K562 (cell line): ENCODE results near the gene ADIG. TPM values are rescaled to one million over a fixed set of nuclear protein-coding genes. Genes with fewer than 3 reads are reported as not detected.

Source experiments
- ATAC-seq: fragments of 200-7000 bp; cut with Tn5 transposase; 3 replicates; pipeline ENCODE4 v1.9.1; 2020; ENCODE audit warnings: moderate library complexity
- BruUV-seq: library from RNA; stranded (reverse); fragments of 400-500 nt; replicated peaks from 2 replicates; lab custom pipeline; 2021; lab: Mats Ljungman, UMichigan
- CTCF ChIA-PET: fragments of 300-600 bp; formaldehyde crosslinking; extraction: SDS; loops from one replicate; lab custom pipeline; 2021; ENCODE audit warnings: low intra/inter-chr PET ratio; lab: Yijun Ruan, JAX
- POLR2A ChIA-PET: fragments of 300-600, 350-650 bp; sonication (Branson Sonifier 250); formaldehyde crosslinking; extraction: SDS; loops from one replicate; lab custom pipeline; 2021; ENCODE audit warnings: antibody characterized with exemption, inconsistent platforms; lab: Yijun Ruan, JAX
- DNase-seq, 4 experiments: peaks; one replicate each; pipeline versions ENCODE4 v3.0.0 to v3.0.0-alpha.2; 2011 to 2018; ENCODE audit warnings: low spot score in 3 of 4, mixed read lengths in 3 of 4; ENCODE audit errors: extremely low read depth in 1 of 4
- FAIRE-seq: peaks from 2 replicates; lab custom pipeline; 2011; peaks lifted over from hg19 to GRCh38; lab: Jason Lieb, UNC
- H2AFZ ChIP-seq: 2 replicates; pipeline ENCODE4 v1.6.0; 2011; ENCODE audit warnings: low read depth, low read length, control low read depth, inconsistent platforms
- H3K27ac ChIP-seq: fragments of 200-600 bp; 3 replicates; pipeline ENCODE4 v1.8.0; 2011; ENCODE audit warnings: low read depth, mild to moderate bottlenecking, control low read depth, inconsistent platforms, low read length, moderate library complexity, mixed read lengths; ENCODE audit errors: extremely low read depth
- H3K27me3 ChIP-seq, 2 experiments: fragments of 300-600 bp in 1 of 2; 2 replicates in 1 of 2; 3 replicates in 1 of 2; pipeline versions ENCODE4 v1.6.0 to v1.8.0; 2011; ENCODE audit warnings: inconsistent platforms in 2 of 2, low read length in 2 of 2, mild to moderate bottlenecking in 1 of 2, mixed read lengths in 1 of 2, moderate library complexity in 1 of 2; ENCODE audit not compliant: control insufficient read depth in 2 of 2, insufficient read depth in 2 of 2
- H3K36me3 ChIP-seq: fragments of 300-600 bp; 3 replicates; pipeline ENCODE4 v1.8.0; 2011; ENCODE audit warnings: mild to moderate bottlenecking, low read length, inconsistent platforms; ENCODE audit not compliant: control insufficient read depth, insufficient read depth
- H3K4me1 ChIP-seq, 2 experiments: fragments of 200-600 bp in 1 of 2; replicated peaks in 1 of 2; 2 replicates in 1 of 2; 3 replicates in 1 of 2; pipeline versions ENCODE4 v1.5.1 to v1.8.0; 2011; ENCODE audit warnings: inconsistent platforms in 2 of 2, low read length in 2 of 2, mild to moderate bottlenecking in 1 of 2, mixed read lengths in 1 of 2, moderate library complexity in 1 of 2; ENCODE audit not compliant: control insufficient read depth in 2 of 2, insufficient read depth in 2 of 2
- H3K4me2 ChIP-seq: 2 replicates; pipeline ENCODE4 v1.6.1; 2011; ENCODE audit warnings: low read length, control low read depth, inconsistent platforms, mixed read lengths; ENCODE audit not compliant: insufficient read depth
- H3K4me3 ChIP-seq: fragments of 200-600 bp; sonication (generic), shearing (Covaris generic); 2 replicates; pipeline ENCODE4 v1.5.1; 2016; ENCODE audit warnings: control low read depth, inconsistent platforms
- H3K79me2 ChIP-seq: fragments of 200-600 bp; 3 replicates; pipeline ENCODE4 v1.8.0; 2011; ENCODE audit warnings: low read length, inconsistent platforms; ENCODE audit not compliant: control insufficient read depth, insufficient read depth
- H3K9ac ChIP-seq, 2 experiments: 2 replicates each; pipeline versions ENCODE4 v1.6.0 to v1.6.1; 2011; ENCODE audit warnings: low read depth in 2 of 2, low read length in 2 of 2, control low read depth in 1 of 2, inconsistent platforms in 1 of 2, mild to moderate bottlenecking in 1 of 2, mixed read lengths in 1 of 2; ENCODE audit not compliant: insufficient read depth in 1 of 2
- H3K9me1 ChIP-seq: one replicate; pipeline ENCODE4 v1.6.0; 2011; ENCODE audit warnings: inconsistent platforms, mild to moderate bottlenecking, low read length, moderate library complexity; ENCODE audit not compliant: control insufficient read depth, insufficient read depth
- H3K9me3 ChIP-seq: replicated peaks from 2 replicates; pipeline ENCODE4 v1.5.1; 2011; ENCODE audit warnings: low read depth, low read length, inconsistent platforms; ENCODE audit not compliant: control insufficient read depth, insufficient read depth
- H4K20me1 ChIP-seq: replicated peaks from 2 replicates; pipeline ENCODE4 v1.6.1; 2011; ENCODE audit warnings: low read length, inconsistent platforms, mixed read lengths; ENCODE audit not compliant: control insufficient read depth, insufficient read depth
- FOXK1 ChIP-seq: sonication (generic); formaldehyde crosslinking; IDR thresholded peaks from 2 replicates; pipeline ENCODE4 v1.8.0; 2022; ENCODE audit warnings: missing genetic modification reagents, mild to moderate bottlenecking, borderline replicate concordance
- HOMEZ ChIP-seq: fragments of 250-450 bp; sonication (Bioruptor Pico); IDR thresholded peaks from 2 replicates; pipeline ENCODE4 v1.4.0; 2020; ENCODE audit warnings: mild to moderate bottlenecking, moderate library complexity
- MAX ChIP-seq: sonication (generic); formaldehyde crosslinking; IDR thresholded peaks from 2 replicates; pipeline ENCODE4 v1.9.0; 2022; ENCODE audit warnings: mild to moderate bottlenecking, missing genetic modification reagents
- SAFB ChIP-seq: fragments of 200-400 bp; formaldehyde crosslinking; IDR thresholded peaks from 2 replicates; pipeline ENCODE4 v1.6.1; 2017; ENCODE audit warnings: low read depth, low read length, borderline replicate concordance
- SIRT6 ChIP-seq: IDR thresholded peaks from one replicate; pipeline ENCODE4 v1.6.1; 2012; ENCODE audit warnings: low read depth, mild to moderate bottlenecking, control low read depth, inconsistent platforms, low read length, moderate library complexity
- ZBTB40 ChIP-seq, 2 experiments: fragments of 450-650 bp in 1 of 2; sonication (generic) in 1 of 2; formaldehyde crosslinking in 1 of 2; IDR thresholded peaks; 2 replicates each; pipeline versions ENCODE4 v1.7.1 to v1.9.0; 2016 to 2022; ENCODE audit warnings: inconsistent platforms in 1 of 2, mild to moderate bottlenecking in 1 of 2, missing genetic modification reagents in 1 of 2
- ZNF586 ChIP-seq: fragments of 450-650 bp; formaldehyde crosslinking; conservative IDR thresholded peaks from 2 replicates; pipeline ENCODE4 v1.4.0; 2020; ENCODE audit warnings: mild to moderate bottlenecking, moderate library complexity
- WGBS: fragments of 100-300 bp; shearing (Covaris generic); methylation state at CpG from one replicate; pipeline ENCODE4 v1.1.6; 2016; ENCODE audit warnings: low coverage, mixed read lengths; ENCODE audit not compliant: insufficient coverage; ENCODE audit errors: missing lambda C conversion rate; 5-methylcytosine and 5-hydroxymethylcytosine counted together
- in situ Hi-C: fragments of 300-500 bp; cut with MboI; formaldehyde crosslinking; loops from 4 replicates; pipeline ENCODE4 v1.15.0; 2018; ENCODE audit warnings: inconsistent platforms, mixed read lengths
- intact Hi-C: fragments of 100-400 bp; cut with micrococcal nuclease; formaldehyde crosslinking; loops from 2 replicates; pipeline ENCODE4 v1.14.2; 2022
- polyA plus RNA-seq, 8 experiments: library from polyadenylated mRNA; depleted of rRNA in 4 of 8; stranded (reverse) in 5 of 8; unstranded in 3 of 8; fragments of >200 nt; fragmentation: Nextera tagmentation in 2 of 8; fragmentation: Illumina TruSeq in 1 of 8; extraction: Ambion mirVana in 2 of 8; extraction: Trizol in 1 of 8; gene quantifications; 2 replicates each; pipeline versions ENCODE4 v1.2.1 to v1.2.3, GENCODE V29; 2011 to 2014; ENCODE audit warnings: inconsistent platforms in 1 of 8, missing spikeins in 1 of 8
- total RNA-seq, 7 experiments: library from RNA; depleted of rRNA in 6 of 7; stranded (reverse); fragments of >200 nt in 6 of 7; fragmentation: Illumina TruSeq in 2 of 7; extraction: Trizol in 2 of 7; gene quantifications; 2 replicates each; pipeline versions ENCODE4 v1.2.1 to v1.2.3, GENCODE V29; 2011 to 2021; ENCODE audit warnings: low replicate concordance in 1 of 7
- TF ChIP-seq, protein P1 (sequence below): fragments of 450-650 bp; IDR thresholded peaks from one replicate; pipeline ENCODE4 v1.6.1; 2018; ENCODE audit warnings: mild to moderate bottlenecking, moderate library complexity; ENCODE audit not compliant: partially characterized antibody

Gene ADIG
- total and polyA plus RNA-seq, 9 of the 15 experiments (the other 6 are each of a cell fraction or from before 2014, with no cell fraction given), result not detected

GRCh38 chr20:38534756-38535155 is 46.2 kb upstream of the ADIG start (continued):
- TF ChIP-seq, protein P1, sequence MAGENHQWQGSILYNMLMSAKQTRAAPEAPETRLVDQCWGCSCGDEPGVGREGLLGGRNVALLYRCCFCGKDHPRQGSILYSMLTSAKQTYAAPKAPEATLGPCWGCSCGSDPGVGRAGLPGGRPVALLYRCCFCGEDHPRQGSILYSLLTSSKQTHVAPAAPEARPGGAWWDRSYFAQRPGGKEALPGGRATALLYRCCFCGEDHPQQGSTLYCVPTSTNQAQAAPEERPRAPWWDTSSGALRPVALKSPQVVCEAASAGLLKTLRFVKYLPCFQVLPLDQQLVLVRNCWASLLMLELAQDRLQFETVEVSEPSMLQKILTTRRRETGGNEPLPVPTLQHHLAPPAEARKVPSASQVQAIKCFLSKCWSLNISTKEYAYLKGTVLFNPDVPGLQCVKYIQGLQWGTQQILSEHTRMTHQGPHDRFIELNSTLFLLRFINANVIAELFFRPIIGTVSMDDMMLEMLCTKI, result no peak
- no peak for TF ChIP-seq MAX (CRISPR knock-in tag)
- no peak for TF ChIP-seq FOXK1 (CRISPR knock-in tag)
- TF ChIP-seq, all 486 proteins: peak for 0

DNA sequence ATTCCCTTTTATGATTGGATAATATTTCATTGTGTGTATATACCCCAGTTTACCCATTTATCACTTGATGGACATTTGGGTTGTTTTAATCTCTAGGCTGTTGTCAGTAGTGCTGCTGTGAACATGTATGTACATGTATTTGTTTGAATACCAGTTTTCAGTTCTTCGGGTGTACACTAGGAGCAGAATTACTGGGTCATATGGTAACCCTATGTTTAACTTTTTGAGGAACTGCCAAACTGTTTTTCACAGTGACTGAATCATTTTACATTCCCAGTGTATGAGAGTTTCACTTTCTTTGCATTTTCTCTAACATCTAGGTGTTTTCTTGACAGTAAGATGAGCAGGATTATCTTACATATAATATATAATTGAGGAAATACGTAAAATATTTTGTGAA is 44.7 kb upstream of the ADIG start:
- no peak overlapping the region for H3K9ac ChIP-seq
- H3K27me3 ChIP-seq, result no peaks in the 10 kb centered on the region
- no peaks in the 10 kb centered on the region for H3K79me2 ChIP-seq
- DNase-seq, result no peak
- H3K4me1 ChIP-seq, result no peaks in the 10 kb centered on the region
- H3K4me3 ChIP-seq, result no peak overlapping the region
- H4K20me1 ChIP-seq, result no peaks in the 10 kb centered on the region
- ATAC-seq, result no peak
- FAIRE-seq, result no peak
- CTCF ChIA-PET, result no interaction called here
- BruUV-seq, result no TSS peak
- no peaks in the 10 kb centered on the region for H3K9me1 ChIP-seq
- H3K36me3 ChIP-seq, result peaks cover 71% of the 10 kb centered on the region
- WGBS, result 90% methylated on average over 2 of the region's 2 CpGs
- intact Hi-C loops (no loop called here), in situ Hi-C loops (no loop called here)
- no peak overlapping the region for H2AFZ ChIP-seq
- POLR2A ChIA-PET, result no interaction called here
- no peak overlapping the region for H3K27ac ChIP-seq
- H3K4me2 ChIP-seq, result no peak overlapping the region
- H3K9me3 ChIP-seq, result no peaks in the 10 kb centered on the region
- TF ChIP-seq ZBTB40 (IDR thresholded peaks at IDR 0.05) (no peak), ZBTB40 (CRISPR knock-in tag; IDR thresholded peaks at IDR 0.05) (no peak), SAFB (no peak), SIRT6 (no peak), ZNF586 (CRISPR knock-in tag) (no peak), HOMEZ (no peak)
